Measurements from ENCODE around the gene VAV1. TPM values are rescaled to one million over a fixed set of nuclear protein-coding genes. Genes with fewer than 3 reads are reported as not detected.

The VAV1 gene
- total and polyA plus RNA-seq, 2 donors (not counting 1 experiment from before 2014, with no cell fraction given): 62.7 to 98.8 TPM

DNA sequence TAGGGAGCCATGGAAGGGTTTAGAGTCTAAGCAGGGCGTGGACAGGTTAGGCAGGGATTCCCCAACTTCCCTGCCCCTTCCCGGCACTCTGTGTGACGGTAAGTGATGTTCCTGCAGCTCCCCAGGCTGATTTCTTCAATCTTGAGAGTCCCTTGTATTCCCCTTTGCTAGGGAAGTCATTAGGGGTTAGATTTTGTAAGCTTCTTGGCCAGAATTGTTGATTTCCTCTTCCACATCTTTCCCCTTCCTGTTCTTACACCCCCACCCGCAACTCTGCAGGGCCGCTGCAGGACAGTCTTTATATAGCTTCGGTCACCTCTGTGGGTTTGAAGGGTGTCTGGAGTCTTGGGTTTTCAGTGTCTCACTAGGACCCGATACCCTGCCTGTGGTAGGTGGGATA lies 104.2 kb downstream of the VAV1 start:
- Histone ChIP-seq H3K27ac (ENCODE audit: low read length in 2 of 2) (no peak overlapping the region), H3K9ac (ENCODE audit: low read length) (no peak overlapping the region), H3K9me3 (ENCODE audit: control extremely low read depth in 1 of 3, control insufficient read depth in 2 of 3, insufficient read depth in 1 of 3, low read length in 2 of 3) (peaks cover 0 to 6% (median 0%) of the 10 kb centered on the region in 3 donors), H3K4me3 (ENCODE audit: control extremely low read depth in 1 of 5, extremely low read depth in 1 of 5, insufficient read depth in 1 of 5, low read depth in 2 of 5, low read length in 4 of 5) (no peak overlapping the region), H4K20me1 (ENCODE audit: control insufficient read depth, insufficient read depth, low read length, poor library complexity, severe bottlenecking) (no peaks in the 10 kb centered on the region), H3K4me2 (replicated peaks; ENCODE audit: low read depth, low read length, poor library complexity, severe bottlenecking) (no peak overlapping the region), H3K79me2 (ENCODE audit: control insufficient read depth, insufficient read depth, low read length) (no peaks in the 10 kb centered on the region), H3K27me3 (replicated peaks in 1 of 4; ENCODE audit: control extremely low read depth in 1 of 4, control insufficient read depth in 3 of 4, insufficient read depth in 4 of 4, low read length in 3 of 4) (peaks cover 0 to 6% (median 6%) of the 10 kb centered on the region in 4 experiments), H2AFZ (ENCODE audit: insufficient read depth, low read depth, low read length, poor library complexity, severe bottlenecking) (no peak overlapping the region), H3K36me3 (replicated peaks in 1 of 2; ENCODE audit: control extremely low read depth in 1 of 2, control insufficient read depth in 1 of 2, extremely low read depth in 1 of 2, insufficient read depth in 2 of 2, low read length in 1 of 2) (no peaks in the 10 kb centered on the region), H3K4me1 (ENCODE audit: control insufficient read depth in 2 of 2, insufficient read depth in 2 of 2, low read length in 2 of 2) (no peaks in the 10 kb centered on the region)
- ChIA-PET CTCF (interaction anchor here (0.8 kb wide), 1 partner anchor 13 kb away, joined by 3 read pairs; no protein-coding TSS in a partner anchor), POLR2A (no interaction called here)
- WGBS (ENCODE audit: insufficient coverage): 80% methylated on average over 1 of the region's 7 CpGs
- TF ChIP-seq, protein P1, sequence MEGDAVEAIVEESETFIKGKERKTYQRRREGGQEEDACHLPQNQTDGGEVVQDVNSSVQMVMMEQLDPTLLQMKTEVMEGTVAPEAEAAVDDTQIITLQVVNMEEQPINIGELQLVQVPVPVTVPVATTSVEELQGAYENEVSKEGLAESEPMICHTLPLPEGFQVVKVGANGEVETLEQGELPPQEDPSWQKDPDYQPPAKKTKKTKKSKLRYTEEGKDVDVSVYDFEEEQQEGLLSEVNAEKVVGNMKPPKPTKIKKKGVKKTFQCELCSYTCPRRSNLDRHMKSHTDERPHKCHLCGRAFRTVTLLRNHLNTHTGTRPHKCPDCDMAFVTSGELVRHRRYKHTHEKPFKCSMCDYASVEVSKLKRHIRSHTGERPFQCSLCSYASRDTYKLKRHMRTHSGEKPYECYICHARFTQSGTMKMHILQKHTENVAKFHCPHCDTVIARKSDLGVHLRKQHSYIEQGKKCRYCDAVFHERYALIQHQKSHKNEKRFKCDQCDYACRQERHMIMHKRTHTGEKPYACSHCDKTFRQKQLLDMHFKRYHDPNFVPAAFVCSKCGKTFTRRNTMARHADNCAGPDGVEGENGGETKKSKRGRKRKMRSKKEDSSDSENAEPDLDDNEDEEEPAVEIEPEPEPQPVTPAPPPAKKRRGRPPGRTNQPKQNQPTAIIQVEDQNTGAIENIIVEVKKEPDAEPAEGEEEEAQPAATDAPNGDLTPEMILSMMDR (IDR thresholded peaks at IDR 0.05): no peak
- TF ChIP-seq EZH2 (IDR thresholded peaks at IDR 0.05; ENCODE audit: borderline replicate concordance, insufficient read depth, low read depth, low read length, poor library complexity, severe bottlenecking): no peak
- ATAC-seq (ENCODE audit: low read depth): no peak
- peaks cover 40% of the 10 kb centered on the region for H3K27me3 Mint-ChIP-seq
- intact Hi-C loops (cut with micrococcal nuclease): no loop called here
- no peak for DNase-seq
- H3K27ac Mint-ChIP-seq: no peak overlapping the region
- H3K4me3 Mint-ChIP-seq: no peak overlapping the region
- peaks cover 4% of the 10 kb centered on the region for H3K9me3 Mint-ChIP-seq (ENCODE audit: insufficient read depth)
- no peaks in the 10 kb centered on the region for H3K4me1 Mint-ChIP-seq

DNA sequence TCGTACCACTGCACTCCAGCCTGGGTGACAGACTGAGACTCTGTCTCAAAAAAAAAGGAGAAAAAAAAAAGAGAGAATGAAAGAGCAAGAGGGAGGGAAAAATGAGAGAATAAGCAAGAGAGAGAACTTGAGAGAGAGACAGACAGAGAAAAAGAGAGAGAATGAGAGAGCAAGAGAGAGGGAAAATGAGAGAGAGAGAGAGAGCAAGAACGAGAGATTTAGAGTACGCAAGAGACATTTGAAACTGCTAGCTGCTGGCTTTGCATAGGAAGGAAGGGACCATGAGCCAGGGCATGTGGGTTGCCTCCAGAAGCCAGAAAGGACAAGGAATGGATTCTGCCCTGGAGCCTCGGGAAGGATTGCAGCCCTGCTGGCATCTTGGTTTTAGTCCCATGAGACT lies 105.3 kb downstream of the VAV1 start:
- ChIA-PET CTCF (interaction anchor here (0.8 kb wide), 1 partner anchor 14 kb away, joined by 3 read pairs; no protein-coding TSS in a partner anchor), POLR2A (no interaction called here)
- H3K36me3 ChIP-seq (replicated peaks in 1 of 2; ENCODE audit: control extremely low read depth in 1 of 2, control insufficient read depth in 1 of 2, extremely low read depth in 1 of 2, insufficient read depth in 2 of 2, low read length in 1 of 2): no peaks in the 10 kb centered on the region
- TF ChIP-seq, protein P1 (IDR thresholded peaks at IDR 0.05): no peak
- no peak for TF ChIP-seq EZH2 (IDR thresholded peaks at IDR 0.05; ENCODE audit: borderline replicate concordance, insufficient read depth, low read depth, low read length, poor library complexity, severe bottlenecking)
- H2AFZ ChIP-seq (ENCODE audit: insufficient read depth, low read depth, low read length, poor library complexity, severe bottlenecking): no peak overlapping the region
- no peaks in the 10 kb centered on the region for H3K4me1 Mint-ChIP-seq
- peaks cover 0 to 6% (median 6%) of the 10 kb centered on the region in 4 experiments for H3K27me3 ChIP-seq (replicated peaks in 1 of 4; ENCODE audit: control extremely low read depth in 1 of 4, control insufficient read depth in 3 of 4, insufficient read depth in 4 of 4, low read length in 3 of 4)
- no peaks in the 10 kb centered on the region for H3K79me2 ChIP-seq (ENCODE audit: control insufficient read depth, insufficient read depth, low read length)
- no peak overlapping the region for H3K4me3 ChIP-seq (ENCODE audit: control extremely low read depth in 1 of 5, extremely low read depth in 1 of 5, insufficient read depth in 1 of 5, low read depth in 2 of 5, low read length in 4 of 5)
- peaks cover 4% of the 10 kb centered on the region for H3K9me3 Mint-ChIP-seq (ENCODE audit: insufficient read depth)
- H3K27ac Mint-ChIP-seq: no peak overlapping the region
- no peak overlapping the region for H3K4me2 ChIP-seq (replicated peaks; ENCODE audit: low read depth, low read length, poor library complexity, severe bottlenecking)
- H3K27ac ChIP-seq (ENCODE audit: low read length in 2 of 2): no peak overlapping the region
- no peak overlapping the region for H3K4me3 Mint-ChIP-seq
- ATAC-seq (ENCODE audit: low read depth) (no peak), DNase-seq (no peak)
- no peaks in the 10 kb centered on the region for H4K20me1 ChIP-seq (ENCODE audit: control insufficient read depth, insufficient read depth, low read length, poor library complexity, severe bottlenecking)
- intact Hi-C loops (cut with micrococcal nuclease): no loop called here
- H3K4me1 ChIP-seq (ENCODE audit: control insufficient read depth in 2 of 2, insufficient read depth in 2 of 2, low read length in 2 of 2): no peaks in the 10 kb centered on the region
- 94% methylated on average over 4 of the region's 4 CpGs for WGBS (ENCODE audit: insufficient coverage)
- H3K9ac ChIP-seq (ENCODE audit: low read length): no peak overlapping the region
- H3K27me3 Mint-ChIP-seq: peaks cover 42% of the 10 kb centered on the region
- peaks cover 0 to 6% (median 0%) of the 10 kb centered on the region in 3 donors for H3K9me3 ChIP-seq (ENCODE audit: control extremely low read depth in 1 of 3, control insufficient read depth in 2 of 3, insufficient read depth in 1 of 3, low read length in 2 of 3)
